GM19438 (cell line): ENCODE data around the gene C2.

ENCODE experiments used
- ATAC-seq: cut with Tn5 transposase; IDR thresholded peaks from one replicate; pipeline ENCODE4 v1.9.1; 2021; ENCODE audit warnings: low read depth; ENCODE audit not compliant: unreplicated experiment

The C2 gene

GRCh38 chr6:31927242-31927862 is at the start of gene C2:
Gene C2 (plus strand): TSS chr6:31927717. CDS start chr6:31927753, 36 bp downstream.
- no peak for ATAC-seq

GRCh38 chr6:31878222-31878621 is 49.3 kb upstream of the C2 start:
- no peak for ATAC-seq

- no peak for ATAC-seq
Observed at GRCh38 chr6:31878726-31879125, 48.8 kb upstream of the C2 start, which contains the start of gene SLC44A4. Gene SLC44A4 (minus strand): TSS chr6:31878997. CDS start chr6:31878980, 17 bp downstream.

- ATAC-seq, result no peak
Observed at GRCh38 chr6:31879143-31879542, 48.4 kb upstream of the C2 start.

GRCh38 chr6:31879901-31880300 is 47.6 kb upstream of the C2 start:
- ATAC-seq, result no peak

GRCh38 chr6:31880616-31881015 is 46.9 kb upstream of the C2 start:
- no peak for ATAC-seq

GRCh38 chr6:31881136-31881859 is 46.2 kb upstream of the C2 start:
- ATAC-seq, result no peak

GRCh38 chr6:31882344-31882743 is 45.2 kb upstream of the C2 start:
- ATAC-seq, result no peak

- no peak for ATAC-seq
Observed at GRCh38 chr6:31883676-31884075, 43.8 kb upstream of the C2 start.

- ATAC-seq, result no peak
Observed at GRCh38 chr6:31884528-31885035, 42.9 kb upstream of the C2 start.

- ATAC-seq, result no peak
Observed at GRCh38 chr6:31886541-31886991, 41.0 kb upstream of the C2 start.

- ATAC-seq, result no peak
Observed at GRCh38 chr6:31887173-31888007, 40.1 kb upstream of the C2 start.

GRCh38 chr6:31888276-31889258 is 39.0 kb upstream of the C2 start:
- no peak for ATAC-seq

- ATAC-seq, result no peak
Observed at GRCh38 chr6:31889331-31889972, 38.1 kb upstream of the C2 start.

GRCh38 chr6:31892821-31893220 is 34.7 kb upstream of the C2 start:
- ATAC-seq, result no peak

GRCh38 chr6:31896493-31896855 is 31.0 kb upstream of the C2 start:
- ATAC-seq, result no peak

- ATAC-seq, result no peak
Observed at GRCh38 chr6:31896856-31897611, 30.5 kb upstream of the C2 start.

GRCh38 chr6:31897612-31898382 is 29.7 kb upstream of the C2 start, which contains the start of gene EHMT2:
Gene EHMT2 (minus strand): TSS chr6:31897698. CDS start chr6:31897677, 21 bp downstream.
- peak; percentile 53 for ATAC-seq
